ENCODE measurements around the gene RELT.

RELT gene

GRCh38 chr11:73337846-73338245 lies 38.4 kb upstream of the RELT start:
- DNase-seq (ENCODE audit: low read depth) = no peak
- Histone ChIP-seq H3K4me3 (ENCODE audit: low read length) (no peak overlapping the region), H3K27me3 (replicated peaks; ENCODE audit: control insufficient read depth, insufficient read depth, low read length) (no peaks in the 10 kb centered on the region), H3K9me3 (ENCODE audit: control insufficient read depth, low read length) (no peaks in the 10 kb centered on the region), H3K36me3 (ENCODE audit: control insufficient read depth, insufficient read depth, low read length, severe bottlenecking) (peaks cover 4% of the 10 kb centered on the region), H3K4me1 (ENCODE audit: control insufficient read depth, insufficient read depth, low read length) (peaks cover 25% of the 10 kb centered on the region), H3K9ac (ENCODE audit: low read length) (no peak overlapping the region)

GRCh38 chr11:73338279-73338678 lies 37.9 kb upstream of the RELT start:
- Histone ChIP-seq H3K4me3 (ENCODE audit: low read length) (no peak overlapping the region), H3K9ac (ENCODE audit: low read length) (no peak overlapping the region), H3K36me3 (ENCODE audit: control insufficient read depth, insufficient read depth, low read length, severe bottlenecking) (peaks cover 4% of the 10 kb centered on the region), H3K9me3 (ENCODE audit: control insufficient read depth, low read length) (no peaks in the 10 kb centered on the region), H3K27me3 (replicated peaks; ENCODE audit: control insufficient read depth, insufficient read depth, low read length) (no peaks in the 10 kb centered on the region), H3K4me1 (ENCODE audit: control insufficient read depth, insufficient read depth, low read length) (peaks cover 21% of the 10 kb centered on the region)
- DNase-seq (ENCODE audit: low read depth) = no peak

- H3K27me3 ChIP-seq (replicated peaks; ENCODE audit: control insufficient read depth, insufficient read depth, low read length) = no peaks in the 10 kb centered on the region
- H3K9ac ChIP-seq (ENCODE audit: low read length) = no peak overlapping the region
- H3K9me3 ChIP-seq (ENCODE audit: control insufficient read depth, low read length) = no peaks in the 10 kb centered on the region
- peaks cover 4% of the 10 kb centered on the region for H3K36me3 ChIP-seq (ENCODE audit: control insufficient read depth, insufficient read depth, low read length, severe bottlenecking)
- no peak overlapping the region for H3K4me3 ChIP-seq (ENCODE audit: low read length)
- peaks cover 2% of the 10 kb centered on the region for H3K4me1 ChIP-seq (ENCODE audit: control insufficient read depth, insufficient read depth, low read length)
- DNase-seq (ENCODE audit: low read depth) = no peak
These were observed 36.0 kb upstream of the RELT start for GRCh38 chr11:73340164-73340563.

DNA sequence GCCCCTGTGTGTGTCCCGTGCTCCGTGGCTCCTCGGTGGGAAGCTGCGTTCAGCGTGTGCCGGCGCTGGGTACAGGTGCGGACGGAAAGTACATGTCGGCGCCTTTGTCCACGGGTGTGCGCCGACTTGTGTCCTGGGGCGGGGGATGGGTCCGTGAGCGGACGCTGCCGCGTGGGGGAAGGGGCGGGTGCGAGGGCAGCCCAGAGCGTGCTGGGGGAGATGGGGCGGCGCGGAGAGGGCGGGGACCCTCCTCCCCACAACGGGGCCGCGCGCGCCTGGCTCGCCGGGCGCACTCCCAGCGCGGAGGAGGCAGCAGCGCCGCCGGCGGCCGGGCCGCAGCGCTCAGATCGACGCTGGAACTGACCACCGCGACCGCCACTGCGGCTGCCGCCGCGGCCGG lies 33.6 kb upstream of the RELT start:
- Histone ChIP-seq H3K27me3 (replicated peaks; ENCODE audit: control insufficient read depth, insufficient read depth, low read length) (no peaks in the 10 kb centered on the region), H3K4me1 (ENCODE audit: control insufficient read depth, insufficient read depth, low read length) (no peaks in the 10 kb centered on the region), H3K9ac (ENCODE audit: low read length) (no peak overlapping the region), H3K9me3 (ENCODE audit: control insufficient read depth, low read length) (no peaks in the 10 kb centered on the region), H3K36me3 (ENCODE audit: control insufficient read depth, insufficient read depth, low read length, severe bottlenecking) (peaks cover 7% of the 10 kb centered on the region), H3K4me3 (ENCODE audit: low read length) (no peak overlapping the region)
- DNase-seq (ENCODE audit: low read depth) = no peak

DNA sequence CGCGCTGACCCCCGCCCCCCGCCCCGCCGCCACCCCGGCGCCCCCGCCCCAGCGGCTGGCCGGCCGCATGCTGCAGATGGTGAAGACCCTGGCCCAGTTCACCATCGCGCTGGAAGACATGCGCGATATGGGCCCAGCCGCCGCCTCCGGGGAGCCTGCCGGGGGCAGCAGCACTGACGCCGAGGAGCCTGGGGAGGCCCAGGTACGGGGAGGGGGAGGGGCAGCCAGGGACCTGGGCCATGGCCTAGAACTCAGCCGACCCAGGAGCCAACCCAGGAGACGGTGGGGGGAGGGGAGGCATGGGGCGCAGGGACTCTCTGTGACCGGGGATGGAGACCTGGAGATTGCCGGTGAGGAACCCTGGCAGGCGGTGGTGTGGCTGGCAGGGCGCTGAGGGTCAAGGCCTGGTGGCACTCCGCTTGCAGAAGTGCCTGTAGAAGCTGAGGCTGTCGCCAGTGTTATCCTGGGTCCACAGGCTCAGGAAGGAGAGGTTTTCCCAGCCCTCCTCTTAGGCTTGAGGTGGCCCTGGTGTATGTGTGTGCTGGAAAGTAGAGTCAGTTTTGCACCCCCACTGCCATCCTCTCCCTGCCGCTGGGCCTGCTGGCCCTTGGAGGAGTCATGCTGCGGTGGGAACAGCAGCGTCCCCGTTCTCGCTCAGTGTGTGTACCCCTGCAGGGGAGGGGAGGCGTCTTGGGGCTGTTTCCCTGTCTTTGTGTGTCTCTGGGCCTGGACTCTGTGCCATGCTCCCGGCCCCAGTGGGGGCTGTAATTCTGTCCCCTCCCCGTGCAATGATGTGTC lies 32.9 kb upstream of the RELT start:
- no peak for DNase-seq (ENCODE audit: low read depth)
- no peaks in the 10 kb centered on the region for H3K27me3 ChIP-seq (replicated peaks; ENCODE audit: control insufficient read depth, insufficient read depth, low read length)
- peaks cover 13% of the 10 kb centered on the region for H3K36me3 ChIP-seq (ENCODE audit: control insufficient read depth, insufficient read depth, low read length, severe bottlenecking)
- no peaks in the 10 kb centered on the region for H3K9me3 ChIP-seq (ENCODE audit: control insufficient read depth, low read length)
- no peak overlapping the region for H3K9ac ChIP-seq (ENCODE audit: low read length)
- H3K4me1 ChIP-seq (ENCODE audit: control insufficient read depth, insufficient read depth, low read length) = no peaks in the 10 kb centered on the region
- no peak overlapping the region for H3K4me3 ChIP-seq (ENCODE audit: low read length)

GRCh38 chr11:73344191-73344607 lies 32.0 kb upstream of the RELT start:
- no peak overlapping the region for H3K9ac ChIP-seq (ENCODE audit: low read length)
- no peaks in the 10 kb centered on the region for H3K27me3 ChIP-seq (replicated peaks; ENCODE audit: control insufficient read depth, insufficient read depth, low read length)
- H3K4me1 ChIP-seq (ENCODE audit: control insufficient read depth, insufficient read depth, low read length) = no peaks in the 10 kb centered on the region
- peaks cover 21% of the 10 kb centered on the region for H3K36me3 ChIP-seq (ENCODE audit: control insufficient read depth, insufficient read depth, low read length, severe bottlenecking)
- no peak overlapping the region for H3K4me3 ChIP-seq (ENCODE audit: low read length)
- H3K9me3 ChIP-seq (ENCODE audit: control insufficient read depth, low read length) = no peaks in the 10 kb centered on the region
- DNase-seq (ENCODE audit: low read depth) = no peak

DNA sequence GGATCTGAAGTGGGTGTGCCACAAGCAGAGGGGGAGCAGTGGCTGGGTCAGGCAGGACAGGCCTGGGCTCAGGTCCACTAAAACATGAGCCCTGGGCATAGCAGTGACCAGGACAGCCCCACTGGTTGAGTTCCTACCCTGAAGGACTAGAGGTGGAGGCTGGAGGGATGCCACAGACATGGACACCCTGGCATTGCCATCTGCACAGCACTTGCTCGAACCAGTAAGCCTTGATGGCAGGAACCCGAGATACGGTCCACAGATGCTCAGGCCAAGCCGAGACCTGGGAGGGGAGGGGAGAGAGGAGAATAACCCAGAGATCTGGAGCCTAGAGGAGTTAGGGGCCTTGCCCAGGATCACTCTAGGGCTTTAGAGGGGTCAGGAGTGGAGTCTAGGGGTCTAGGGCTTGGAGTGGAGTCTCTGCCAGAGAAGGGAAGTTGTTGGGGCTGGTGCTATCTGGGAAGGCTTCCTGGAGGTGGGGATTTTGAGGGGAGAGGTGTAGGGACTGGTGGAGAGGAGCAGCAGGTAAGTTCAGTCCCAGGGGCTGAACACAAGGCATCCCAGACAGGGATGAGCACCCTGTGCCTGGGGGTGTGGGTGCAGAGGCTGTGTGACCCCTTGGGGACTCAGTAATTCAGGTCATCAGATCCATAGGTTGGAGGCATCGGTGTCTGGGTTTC lies 30.6 kb upstream of the RELT start:
- Histone ChIP-seq H3K36me3 (ENCODE audit: control insufficient read depth, insufficient read depth, low read length, severe bottlenecking) (peaks cover 30% of the 10 kb centered on the region), H3K27me3 (replicated peaks; ENCODE audit: control insufficient read depth, insufficient read depth, low read length) (no peaks in the 10 kb centered on the region), H3K9me3 (ENCODE audit: control insufficient read depth, low read length) (no peaks in the 10 kb centered on the region), H3K9ac (ENCODE audit: low read length) (no peak overlapping the region), H3K4me3 (ENCODE audit: low read length) (no peak overlapping the region), H3K4me1 (ENCODE audit: control insufficient read depth, insufficient read depth, low read length) (peaks cover under 1% of the 10 kb centered on the region)
- DNase-seq (ENCODE audit: low read depth) = no peak

DNA sequence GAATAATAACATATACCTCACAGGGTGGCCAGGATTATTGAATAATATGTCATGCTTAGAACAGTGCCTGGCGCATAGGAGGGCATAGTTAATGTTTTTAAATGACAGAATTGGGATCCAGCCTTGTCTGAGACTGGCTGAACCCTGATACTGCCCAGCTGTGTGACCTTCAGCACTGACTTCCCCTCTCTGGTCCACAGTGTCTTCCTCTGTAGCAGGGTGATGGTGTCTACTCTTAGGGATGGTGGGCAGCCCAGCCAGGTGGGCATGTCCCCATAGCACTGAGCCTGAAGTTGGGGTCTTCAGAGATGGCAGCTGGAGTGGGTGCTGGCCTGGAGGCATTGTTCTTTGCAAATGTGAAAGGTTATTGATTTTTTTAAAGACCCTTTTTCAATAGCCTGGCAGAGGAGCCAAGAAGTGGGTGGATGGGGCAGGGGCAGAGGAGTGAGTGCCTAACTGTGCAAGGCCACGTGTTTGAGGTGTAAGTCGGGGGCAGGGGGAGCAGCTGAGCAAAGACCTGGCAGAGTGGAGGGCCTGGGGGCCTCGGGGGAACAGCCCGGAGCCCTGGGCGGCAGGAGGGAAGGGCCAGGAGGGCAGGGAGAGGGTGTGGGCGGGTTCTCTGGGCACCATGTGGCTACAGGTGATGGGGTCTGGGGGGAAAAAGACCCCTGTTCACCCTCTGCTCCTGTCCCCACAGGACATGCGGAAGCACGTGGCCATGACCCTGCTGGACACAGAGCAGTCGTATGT lies 29.8 kb upstream of the RELT start:
- H3K4me3 ChIP-seq (ENCODE audit: low read length) = no peak overlapping the region
- peaks cover 30% of the 10 kb centered on the region for H3K36me3 ChIP-seq (ENCODE audit: control insufficient read depth, insufficient read depth, low read length, severe bottlenecking)
- H3K9me3 ChIP-seq (ENCODE audit: control insufficient read depth, low read length) = no peaks in the 10 kb centered on the region
- no peak for DNase-seq (ENCODE audit: low read depth)
- no peak overlapping the region for H3K9ac ChIP-seq (ENCODE audit: low read length)
- no peaks in the 10 kb centered on the region for H3K27me3 ChIP-seq (replicated peaks; ENCODE audit: control insufficient read depth, insufficient read depth, low read length)
- peaks cover 8% of the 10 kb centered on the region for H3K4me1 ChIP-seq (ENCODE audit: control insufficient read depth, insufficient read depth, low read length)

- no peak for DNase-seq (ENCODE audit: low read depth)
- Histone ChIP-seq H3K9ac (ENCODE audit: low read length) (no peak overlapping the region), H3K27me3 (replicated peaks; ENCODE audit: control insufficient read depth, insufficient read depth, low read length) (no peaks in the 10 kb centered on the region), H3K4me1 (ENCODE audit: control insufficient read depth, insufficient read depth, low read length) (peaks cover 10% of the 10 kb centered on the region), H3K36me3 (ENCODE audit: control insufficient read depth, insufficient read depth, low read length, severe bottlenecking) (peaks cover 30% of the 10 kb centered on the region), H3K4me3 (ENCODE audit: low read length) (no peak overlapping the region), H3K9me3 (ENCODE audit: control insufficient read depth, low read length) (no peaks in the 10 kb centered on the region)
These were observed 29.1 kb upstream of the RELT start for GRCh38 chr11:73347067-73347466.

- H3K27me3 ChIP-seq (replicated peaks; ENCODE audit: control insufficient read depth, insufficient read depth, low read length) = no peaks in the 10 kb centered on the region
- DNase-seq (ENCODE audit: low read depth) = no peak
- H3K9me3 ChIP-seq (ENCODE audit: control insufficient read depth, low read length) = no peaks in the 10 kb centered on the region
- peaks cover 10% of the 10 kb centered on the region for H3K4me1 ChIP-seq (ENCODE audit: control insufficient read depth, insufficient read depth, low read length)
- peaks cover 40% of the 10 kb centered on the region for H3K36me3 ChIP-seq (ENCODE audit: control insufficient read depth, insufficient read depth, low read length, severe bottlenecking)
- H3K4me3 ChIP-seq (ENCODE audit: low read length) = no peak overlapping the region
- no peak overlapping the region for H3K9ac ChIP-seq (ENCODE audit: low read length)
These were observed 27.4 kb upstream of the RELT start for GRCh38 chr11:73348838-73349237.

- Histone ChIP-seq H3K27me3 (replicated peaks; ENCODE audit: control insufficient read depth, insufficient read depth, low read length) (no peaks in the 10 kb centered on the region), H3K9me3 (ENCODE audit: control insufficient read depth, low read length) (no peaks in the 10 kb centered on the region), H3K36me3 (ENCODE audit: control insufficient read depth, insufficient read depth, low read length, severe bottlenecking) (peaks cover 40% of the 10 kb centered on the region), H3K4me1 (ENCODE audit: control insufficient read depth, insufficient read depth, low read length) (peaks cover 10% of the 10 kb centered on the region), H3K9ac (ENCODE audit: low read length) (no peak overlapping the region), H3K4me3 (ENCODE audit: low read length) (no peak overlapping the region)
- DNase-seq (ENCODE audit: low read depth) = no peak
These were observed 26.6 kb upstream of the RELT start for GRCh38 chr11:73349633-73350032.
